Adrenal gland (tissue), 12 donors: ENCODE measurements around the gene MSH2. TPM values are rescaled to one million over a fixed set of nuclear protein-coding genes. Genes with fewer than 3 reads are reported as not detected.

Experiments
- DNase-seq, 7 donors: peaks; one replicate each; pipeline ENCODE4 v3.0.0-alpha.2; 2019 to 2020
- H3K27ac ChIP-seq, 5 donors: fragments of 200-600 bp; sonication (generic) in 4 of 5; 1 replicate in 3 of 5; 2 replicates in 2 of 5; pipeline versions ENCODE4 v1.5.1 to v1.8.0; 2016 to 2020; ENCODE audit warnings: mild to moderate bottlenecking in 1 of 5
- H3K27me3 ChIP-seq: fragments of 200-600 bp; 2 replicates; pipeline ENCODE4 v1.8.0; 2021
- H3K36me3 ChIP-seq, 2 donors: fragments of 200-600 bp; replicated peaks in 1 of 2; 1 replicate in 1 of 2; 2 replicates in 1 of 2; pipeline versions ENCODE4 v1.5.1 to v1.8.0; 2018 to 2022
- H3K4me1 ChIP-seq, 2 donors: fragments of 200-600 bp; replicated peaks in 1 of 2; 1 replicate in 1 of 2; 2 replicates in 1 of 2; pipeline versions ENCODE4 v1.5.1 to v1.8.0; 2018 to 2021
- H3K4me3 ChIP-seq, 4 donors: fragments of 200-600 bp; sonication (generic) in 3 of 4; one replicate each; pipeline ENCODE4 v1.5.1; 2016 to 2018
- H3K9me3 ChIP-seq, 3 donors: fragments of 200-600 bp; sonication (generic) in 1 of 3; replicated peaks in 1 of 3; 1 replicate in 2 of 3; 2 replicates in 1 of 3; pipeline versions ENCODE4 v1.5.1 to v1.8.0; 2016 to 2021
- POLR2A ChIP-seq, 2 donors: fragments of 450-650 bp; IDR thresholded peaks; one replicate each; pipeline ENCODE4 v1.6.1; 2017; ENCODE audit warnings: antibody characterized with exemption in 2 of 2, mild to moderate bottlenecking in 2 of 2, moderate library complexity in 1 of 2
- WGBS, 4 donors: extraction: QIAGEN DNeasy Blood & Tissue Kit in 2 of 4; methylation state at CpG; one replicate each; pipeline versions ENCODE4 v1.1.5 to v1.1.7; 2013 to 2017; 5-methylcytosine and 5-hydroxymethylcytosine counted together
- intact Hi-C, 2 donors: fragments of 100-400 bp; cut with DNase I; formaldehyde crosslinking; loops; one replicate each; pipeline versions ENCODE4 v1.14.1 to v1.15.0; 2022 to 2023
- polyA plus RNA-seq, 3 donors: library from polyadenylated mRNA; stranded (reverse); fragments of 200-250 nt in 2 of 3; fragments of 350-450 nt in 1 of 3; fragmentation: Illumina TruSeq in 1 of 3; extraction: RNeasy Lipid Tissue Mini Kit (QIAGEN cat#74804) in 1 of 3; gene quantifications; one replicate each; pipeline ENCODE4 v1.2.3, GENCODE V29; 2013 to 2014
- total RNA-seq, 9 donors: library from RNA; depleted of rRNA in 4 of 9; stranded (reverse); fragments of >200 nt in 4 of 9; fragments of 120-200 nt in 1 of 9; fragmentation: NEBNext Ultra II Directional in 1 of 9; extraction: Animal tissue kit (Norgen Biotek cat#: 25700) in 1 of 9; gene quantifications; one replicate each; pipeline versions ENCODE4 v1.1.0 to v1.2.4, GENCODE V29; 2013 to 2023
- TF ChIP-seq, protein P1 (sequence below), 6 experiments: fragments of 450-650 bp in 4 of 6; fragments of 200-600 bp in 2 of 6; sonication (generic) in 1 of 6; IDR thresholded peaks; 1 replicate in 5 of 6; 2 replicates in 1 of 6; pipeline versions ENCODE4 v1.5.1 to v1.8.0; 2016 to 2021; ENCODE audit warnings: antibody characterized with exemption in 6 of 6, mild to moderate bottlenecking in 2 of 6, moderate library complexity in 1 of 6
- donor health status: healthy with polysubstance abuse.
- donor health status: Bipolar disorder and iron deficiency.
- donor health status: DM: yes; HTN: yes; CAD: no.
- donor health status: DM: no; HTN: no; CAD: no.
- donor health status: DM: no; HTN: no; CAD: no.
- donor health status: DM: yes; HTN: yes; CAD: no.

Gene MSH2
- total and polyA plus RNA-seq, 12 donors: 3.9 to 44.8 (median 11.9) TPM

DNA sequence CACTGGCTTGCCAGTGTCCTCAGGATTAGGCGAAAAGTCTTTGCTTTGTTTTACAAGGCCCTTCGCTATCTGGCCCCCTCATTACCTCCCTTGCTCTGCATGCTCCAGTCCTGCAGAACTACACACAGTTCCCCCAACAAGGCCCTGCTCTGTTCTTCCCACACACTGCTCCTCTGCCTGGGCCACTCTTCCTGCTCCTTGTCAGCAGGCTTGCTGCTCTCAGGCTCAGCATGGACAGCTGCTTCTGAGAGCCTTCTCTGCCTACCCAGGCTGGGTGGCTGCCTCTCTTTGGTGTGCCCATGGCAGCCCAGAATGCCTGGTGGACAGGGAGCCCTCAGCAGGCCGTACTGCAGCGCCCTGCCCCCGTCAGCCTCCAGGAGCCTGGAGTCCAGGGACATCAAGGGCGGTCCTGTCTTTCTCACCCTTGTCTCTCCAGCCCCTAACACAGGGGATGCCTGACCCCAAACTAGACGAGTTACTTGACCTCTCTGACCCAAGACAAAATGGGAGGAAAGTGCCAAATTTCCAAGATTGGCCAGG is 111.1 kb downstream of the MSH2 start:
- no peak overlapping the region for H3K27ac ChIP-seq
- no peaks in the 10 kb centered on the region for H3K36me3 ChIP-seq
- TF ChIP-seq POLR2A (IDR thresholded peaks at IDR 0.05): no peak
- TF ChIP-seq, protein P1, sequence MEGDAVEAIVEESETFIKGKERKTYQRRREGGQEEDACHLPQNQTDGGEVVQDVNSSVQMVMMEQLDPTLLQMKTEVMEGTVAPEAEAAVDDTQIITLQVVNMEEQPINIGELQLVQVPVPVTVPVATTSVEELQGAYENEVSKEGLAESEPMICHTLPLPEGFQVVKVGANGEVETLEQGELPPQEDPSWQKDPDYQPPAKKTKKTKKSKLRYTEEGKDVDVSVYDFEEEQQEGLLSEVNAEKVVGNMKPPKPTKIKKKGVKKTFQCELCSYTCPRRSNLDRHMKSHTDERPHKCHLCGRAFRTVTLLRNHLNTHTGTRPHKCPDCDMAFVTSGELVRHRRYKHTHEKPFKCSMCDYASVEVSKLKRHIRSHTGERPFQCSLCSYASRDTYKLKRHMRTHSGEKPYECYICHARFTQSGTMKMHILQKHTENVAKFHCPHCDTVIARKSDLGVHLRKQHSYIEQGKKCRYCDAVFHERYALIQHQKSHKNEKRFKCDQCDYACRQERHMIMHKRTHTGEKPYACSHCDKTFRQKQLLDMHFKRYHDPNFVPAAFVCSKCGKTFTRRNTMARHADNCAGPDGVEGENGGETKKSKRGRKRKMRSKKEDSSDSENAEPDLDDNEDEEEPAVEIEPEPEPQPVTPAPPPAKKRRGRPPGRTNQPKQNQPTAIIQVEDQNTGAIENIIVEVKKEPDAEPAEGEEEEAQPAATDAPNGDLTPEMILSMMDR (IDR thresholded peaks at IDR 0.05): no peak
- H3K9me3 ChIP-seq: no peaks in the 10 kb centered on the region
- H3K27me3 ChIP-seq: no peaks in the 10 kb centered on the region
- no peak for DNase-seq
- WGBS, 4 donors: 77 to 93% (median 92%) methylated on average over 4 to 7 of the region's 7 CpGs
- H3K4me3 ChIP-seq: no peak overlapping the region
- H3K4me1 ChIP-seq: no peaks in the 10 kb centered on the region
- intact Hi-C loops: no loop called here

DNA sequence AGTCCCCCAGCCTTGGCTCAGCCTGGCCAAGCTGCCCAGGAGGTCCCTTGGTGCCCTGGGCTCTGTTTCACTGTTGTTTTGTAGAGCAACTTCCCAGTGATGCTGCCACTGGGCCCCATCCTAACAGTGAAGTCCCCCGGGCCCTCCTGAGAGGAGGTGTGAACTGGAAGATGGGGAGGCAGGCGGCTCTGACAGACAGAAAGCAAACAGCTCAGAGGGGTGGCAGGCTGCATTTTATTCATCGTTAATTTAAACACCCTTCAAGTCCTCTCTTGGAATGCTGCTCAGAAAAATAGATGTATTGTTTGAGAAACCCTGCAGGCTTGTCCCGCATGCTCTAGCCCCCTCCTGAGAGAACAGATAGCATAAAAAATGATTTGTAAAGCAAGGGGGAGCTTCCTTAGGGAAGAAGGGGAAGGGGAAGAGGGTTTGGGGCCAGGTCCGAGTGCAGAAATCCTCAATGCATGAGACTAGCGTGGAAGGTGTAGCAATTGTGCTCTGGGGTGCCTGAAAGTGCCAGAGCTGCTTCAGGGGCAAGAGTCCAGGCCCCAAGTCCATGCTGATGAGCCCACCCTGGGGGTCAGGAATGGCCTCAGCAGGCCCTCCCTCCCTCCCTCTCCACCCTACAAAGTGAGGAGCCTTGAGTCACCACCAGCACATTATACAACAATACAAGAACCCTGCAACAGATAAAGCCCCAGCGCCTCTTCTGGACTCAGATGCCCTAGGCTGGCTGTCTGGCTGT is 113.6 kb downstream of the MSH2 start:
- H3K4me1 ChIP-seq: peaks cover 0 to 9% of the 10 kb centered on the region in 2 donors
- intact Hi-C loops: no loop called here
- no peak overlapping the region for H3K4me3 ChIP-seq
- no peaks in the 10 kb centered on the region for H3K36me3 ChIP-seq
- 81 to 88% (median 85%) methylated on average over 6 to 7 of the region's 7 CpGs for WGBS, 4 donors
- H3K9me3 ChIP-seq: no peaks in the 10 kb centered on the region
- H3K27me3 ChIP-seq: peaks cover 7% of the 10 kb centered on the region
- H3K27ac ChIP-seq: no peak overlapping the region
- TF ChIP-seq, protein P1 (IDR thresholded peaks at IDR 0.05): no peak
- TF ChIP-seq POLR2A (IDR thresholded peaks at IDR 0.05): no peak
- no peak for DNase-seq

DNA sequence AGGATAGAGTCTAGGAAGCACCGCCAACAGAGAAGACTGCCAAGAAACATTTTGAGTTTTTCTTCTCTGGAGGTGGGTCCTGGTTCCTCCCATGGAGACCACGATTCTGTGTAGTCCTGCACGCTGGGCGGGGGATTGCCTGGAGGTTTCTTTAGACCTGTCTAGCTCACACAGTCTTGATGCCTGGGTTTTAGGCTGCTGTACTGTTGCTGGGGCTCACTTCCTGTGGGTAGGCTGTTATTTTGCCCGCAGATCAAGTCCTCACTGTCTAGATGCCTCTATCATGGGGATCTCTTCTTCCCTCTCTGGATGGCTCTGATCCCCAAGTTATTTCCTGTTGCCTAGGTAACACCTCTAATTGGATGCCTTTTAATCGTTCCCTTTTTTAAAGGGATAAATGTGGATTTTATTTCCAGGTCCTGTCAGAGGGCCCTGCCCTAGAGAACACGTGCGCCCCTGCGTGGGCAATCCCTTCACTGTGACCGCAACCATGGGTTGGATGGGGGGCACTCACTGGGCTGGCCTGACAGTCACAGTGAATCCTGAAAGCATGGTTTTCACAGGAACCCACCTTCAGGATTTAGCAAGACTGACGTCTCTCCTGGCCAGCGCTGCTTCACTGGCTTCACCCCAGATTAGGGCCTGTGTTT is 115.7 kb downstream of the MSH2 start:
- no peak overlapping the region for H3K4me3 ChIP-seq
- intact Hi-C loops: no loop called here
- H3K27me3 ChIP-seq: peaks cover 7% of the 10 kb centered on the region
- 86 to 87% (median 86%) methylated on average over 10 to 12 of the region's 12 CpGs for WGBS, 4 donors
- H3K27ac ChIP-seq: no peak overlapping the region
- TF ChIP-seq, protein P1 (IDR thresholded peaks at IDR 0.05): no peak
- no peak for TF ChIP-seq POLR2A (IDR thresholded peaks at IDR 0.05)
- DNase-seq: no peak
- H3K4me1 ChIP-seq: peaks cover 0 to 11% of the 10 kb centered on the region in 2 donors
- no peaks in the 10 kb centered on the region for H3K9me3 ChIP-seq
- H3K36me3 ChIP-seq: no peaks in the 10 kb centered on the region

DNA sequence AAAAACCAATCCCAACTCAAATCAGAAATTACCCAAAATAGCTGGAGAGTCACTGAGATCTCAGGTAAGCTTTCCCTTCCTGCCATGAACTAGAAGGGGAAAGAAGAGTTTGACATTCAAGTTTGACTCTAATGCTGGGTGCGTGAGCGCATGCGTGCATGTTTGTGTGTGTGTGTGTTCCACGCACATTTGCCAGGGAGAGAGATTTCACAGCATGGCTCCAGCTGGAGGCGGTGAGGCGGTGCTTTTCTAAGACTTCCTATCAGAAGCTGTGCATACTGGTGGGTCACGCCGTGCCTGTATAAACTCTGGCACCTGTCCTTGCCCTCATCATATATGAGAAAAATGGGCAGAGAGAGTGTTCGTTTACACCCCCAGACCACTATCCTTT is 116.2 kb downstream of the MSH2 start:
- H3K9me3 ChIP-seq: no peaks in the 10 kb centered on the region
- no peak for DNase-seq
- no peak overlapping the region for H3K27ac ChIP-seq
- peaks cover 0 to 11% of the 10 kb centered on the region in 2 donors for H3K4me1 ChIP-seq
- TF ChIP-seq, protein P1 (IDR thresholded peaks at IDR 0.05): no peak
- no peak for TF ChIP-seq POLR2A (IDR thresholded peaks at IDR 0.05)
- H3K27me3 ChIP-seq: peaks cover 7% of the 10 kb centered on the region
- intact Hi-C loops: no loop called here
- no peaks in the 10 kb centered on the region for H3K36me3 ChIP-seq
- 94 to 98% (median 95%) methylated on average over 9 of the region's 9 CpGs for WGBS, 4 donors
- no peak overlapping the region for H3K4me3 ChIP-seq
